Measurements from ENCODE around the gene PODN. TPM values are rescaled to one million over a fixed set of nuclear protein-coding genes. Genes with fewer than 3 reads are reported as not detected.

The PODN gene
- not detected in 2 replicates for polyA plus RNA-seq

GRCh38 chr1:53061859-53062707 lies at the start of gene PODN:
Gene PODN, plus strand, starts transcription at chr1:53062213. Its CDS starts 7,643 bp downstream, at chr1:53069856.

Other genes starting within 250 kb of the PODN start
- not detected in 2 replicates for gene ZYG11A, start 219.5 kb upstream of the PODN start, polyA plus RNA-seq
- gene ECHDC2, start 140.5 kb upstream of the PODN start, polyA plus RNA-seq, result 10.5 and 12.3 TPM in 2 replicates
- gene SCP2, start 134.9 kb upstream of the PODN start, polyA plus RNA-seq, result 188 and 216 TPM in 2 replicates
- not detected in 2 replicates for gene SLC1A7, start 80.4 kb downstream of the PODN start, polyA plus RNA-seq
- gene CPT2, start 134.6 kb downstream of the PODN start, polyA plus RNA-seq, result 2.4 and 2.5 TPM in 2 replicates
- gene CZIB, start 158.4 kb downstream of the PODN start, polyA plus RNA-seq, result 50.9 and 54.5 TPM in 2 replicates
- gene MAGOH, start 176.3 kb downstream of the PODN start, polyA plus RNA-seq, result 33.3 and 51.9 TPM in 2 replicates

All from Purkinje cell (primary cell).